A673 (cell line): ENCODE results near the gene HSPG2. TPM values are rescaled to one million over a fixed set of nuclear protein-coding genes. Genes with fewer than 3 reads are reported as not detected.

Experiments
- BruUV-seq: library from RNA; stranded (reverse); fragments of 400-500 nt; replicated peaks from 2 replicates; lab custom pipeline; 2021; lab: Mats Ljungman, UMichigan
- CTCF ChIA-PET: fragments of 300-600 bp; sonication (Branson Sonifier 250); formaldehyde crosslinking; loops from one replicate; lab custom pipeline; 2022; ENCODE audit warnings: antibody characterized with exemption; lab: Charles Lee
- POLR2A ChIA-PET: fragments of 300-600 bp; sonication (Branson Sonifier 250); formaldehyde crosslinking; loops from one replicate; lab custom pipeline; 2022; ENCODE audit warnings: antibody characterized with exemption; ENCODE audit not compliant: low non-redundant PET; lab: Charles Lee
- DNase-seq: peaks from one replicate; pipeline ENCODE4 v3.0.0-alpha.2; 2015; ENCODE audit warnings: low spot score
- H3K27ac ChIP-seq: fragments of 200-600 bp; sonication (generic); 2 replicates; pipeline ENCODE4 v1.5.1; 2016; ENCODE audit warnings: mixed run types, low read depth, mild to moderate bottlenecking, mixed read lengths, antibody characterized with exemption, low read length; ENCODE audit not compliant: poor library complexity, severe bottlenecking
- H3K27me3 ChIP-seq: fragments of 200-600 bp; sonication (generic); replicated peaks from 2 replicates; pipeline ENCODE4 v1.6.1; 2017; ENCODE audit warnings: mixed run types, low read depth, mild to moderate bottlenecking, mixed read lengths, antibody characterized with exemption, low read length; ENCODE audit not compliant: insufficient read depth, poor library complexity
- H3K36me3 ChIP-seq: fragments of 200-600 bp; sonication (generic); 2 replicates; pipeline ENCODE4 v1.6.1; 2016; ENCODE audit warnings: mixed run types, mild to moderate bottlenecking, mixed read lengths, antibody characterized with exemption, low read length; ENCODE audit not compliant: insufficient read depth, poor library complexity, severe bottlenecking
- H3K4me1 ChIP-seq: fragments of 200-600 bp; sonication (generic); 2 replicates; pipeline ENCODE4 v1.6.1; 2017; ENCODE audit warnings: mixed run types, mild to moderate bottlenecking, mixed read lengths, antibody characterized with exemption, low read length; ENCODE audit not compliant: insufficient read depth, poor library complexity, severe bottlenecking
- H3K4me3 ChIP-seq: fragments of 200-600 bp; sonication (generic); 2 replicates; pipeline ENCODE4 v1.5.1; 2016; ENCODE audit warnings: low read depth, mixed run types, mild to moderate bottlenecking, mixed read lengths, low read length; ENCODE audit not compliant: poor library complexity, severe bottlenecking
- H3K9me3 ChIP-seq: fragments of 200-600 bp; sonication (generic); 2 replicates; pipeline ENCODE4 v1.6.1; 2016; ENCODE audit warnings: mixed run types, low read depth, mild to moderate bottlenecking, mixed read lengths, antibody characterized with exemption, low read length; ENCODE audit not compliant: poor library complexity, severe bottlenecking
- CTCF ChIP-seq: fragments of 300-800, 200-600 bp; sonication (generic); conservative IDR thresholded peaks from 2 replicates; pipeline ENCODE4 v1.5.1; 2017; ENCODE audit warnings: low read depth, mild to moderate bottlenecking, antibody characterized with exemption, low read length, moderate library complexity, mixed read lengths
- EZH2 ChIP-seq: fragments of 200-600 bp; sonication (generic); IDR thresholded peaks from 2 replicates; pipeline ENCODE4 v1.6.1; 2017; ENCODE audit warnings: borderline replicate concordance, low read depth, mild to moderate bottlenecking, mixed read lengths, antibody characterized with exemption, low read length; ENCODE audit not compliant: poor library complexity, severe bottlenecking
- intact Hi-C: fragments of 100-400 bp; cut with micrococcal nuclease; formaldehyde crosslinking; loops from one replicate; pipeline ENCODE4 v1.10.0; 2022; ENCODE audit not compliant: unreplicated experiment
- total RNA-seq: library from RNA; stranded (reverse); gene quantifications from 2 replicates; pipeline ENCODE4 v1.2.3, GENCODE V29; 2021

HSPG2 gene
- total RNA-seq, 1 experiment from 2014 or later, result 10.4 TPM

- H3K4me3 ChIP-seq, result no peak overlapping the region
- TF ChIP-seq EZH2 (no peak), CTCF (peak; percentile 90)
- no peak overlapping the region for H3K27ac ChIP-seq
- ChIA-PET CTCF (no interaction called here), POLR2A (no interaction called here)
- H3K4me1 ChIP-seq, result peaks cover 14% of the 10 kb centered on the region
- no peaks in the 10 kb centered on the region for H3K9me3 ChIP-seq
- H3K36me3 ChIP-seq, result no peaks in the 10 kb centered on the region
- H3K27me3 ChIP-seq, result no peaks in the 10 kb centered on the region
- no TSS peak for BruUV-seq
- DNase-seq, result peak; percentile 66
- intact Hi-C loops, result loop anchor here (5.0 kb wide), 2 partner anchors 261 to 306 kb away; no protein-coding TSS in a partner anchor
These were observed 26.5 kb upstream of the HSPG2 start for GRCh38 chr1:21963477-21964217.

GRCh38 chr1:21961799-21962198, 24.7 kb upstream of the HSPG2 start:
- no peaks in the 10 kb centered on the region for H3K36me3 ChIP-seq
- no peak overlapping the region for H3K27ac ChIP-seq
- H3K9me3 ChIP-seq, result no peaks in the 10 kb centered on the region
- POLR2A ChIA-PET, result interaction anchor here (0.6 kb wide), 1 partner anchor 217 kb away, joined by 9 read pairs; no protein-coding TSS in a partner anchor
- H3K27me3 ChIP-seq, result no peaks in the 10 kb centered on the region
- CTCF ChIA-PET, result interaction anchor here (0.6 kb wide), 1 partner anchor 46 kb away, joined by 5 read pairs; no protein-coding TSS in a partner anchor
- no peak for DNase-seq
- TF ChIP-seq CTCF (no peak), EZH2 (no peak)
- BruUV-seq, result no TSS peak
- H3K4me1 ChIP-seq, result peaks cover 14% of the 10 kb centered on the region
- intact Hi-C loops, result loop anchor here (5.0 kb wide), 2 partner anchors 259 to 304 kb away; no protein-coding TSS in a partner anchor
- no peak overlapping the region for H3K4me3 ChIP-seq

- Histone ChIP-seq H3K4me3 (no peak overlapping the region), H3K4me1 (peaks cover 14% of the 10 kb centered on the region), H3K36me3 (no peaks in the 10 kb centered on the region), H3K9me3 (no peaks in the 10 kb centered on the region), H3K27ac (no peak overlapping the region), H3K27me3 (no peaks in the 10 kb centered on the region)
- ChIA-PET CTCF (no interaction called here), POLR2A (no interaction called here)
- BruUV-seq, result no TSS peak
- intact Hi-C loops, result loop anchor here (5.0 kb wide), 2 partner anchors 259 to 304 kb away; no protein-coding TSS in a partner anchor
- no peak for DNase-seq
- TF ChIP-seq EZH2, result no peak
- TF ChIP-seq CTCF, result no peak
These were observed 24.2 kb upstream of the HSPG2 start for GRCh38 chr1:21961337-21961736.
